Measurements from ENCODE around the gene ORC3.
"Not testable (repeated sequence)": the region's sequence is repeated elsewhere in the genome, so short reads cannot be mapped to it uniquely, and the experiment has no call there.

Gene ORC3

GRCh38 chr6:87705070-87705691 is 115.2 kb downstream of the ORC3 start:
- DNase-seq (ENCODE audit: low read depth), result no peak
- no peak overlapping the region for H3K4me3 ChIP-seq (replicated peaks; ENCODE audit: low read depth, low read length)
- TF ChIP-seq CTCF (IDR thresholded peaks at IDR 0.05; ENCODE audit: low read length, missing control alignments), result no peak

- no peak for TF ChIP-seq CTCF (IDR thresholded peaks at IDR 0.05; ENCODE audit: low read length, missing control alignments)
- no peak overlapping the region for H3K4me3 ChIP-seq (replicated peaks; ENCODE audit: low read depth, low read length)
- DNase-seq (ENCODE audit: low read depth), result peak; percentile 55
Observed at GRCh38 chr6:87706187-87706966, 116.4 kb downstream of the ORC3 start.

GRCh38 chr6:87708581-87709427 is 118.9 kb downstream of the ORC3 start:
- DNase-seq (ENCODE audit: low read depth); H3K4me3 ChIP-seq (replicated peaks; ENCODE audit: low read depth, low read length): not testable (repeated sequence)

- no peak overlapping the region for H3K4me3 ChIP-seq (replicated peaks; ENCODE audit: low read depth, low read length)
- DNase-seq (ENCODE audit: low read depth), result no peak
- no peak for TF ChIP-seq CTCF (IDR thresholded peaks at IDR 0.05; ENCODE audit: low read length, missing control alignments)
Observed at GRCh38 chr6:87710090-87710489, 120.2 kb downstream of the ORC3 start.

- H3K4me3 ChIP-seq (replicated peaks; ENCODE audit: low read depth, low read length); DNase-seq (ENCODE audit: low read depth): not testable (repeated sequence)
Observed at GRCh38 chr6:87712713-87713112, 122.8 kb downstream of the ORC3 start.

GRCh38 chr6:87714093-87714842 is 124.3 kb downstream of the ORC3 start:
- TF ChIP-seq CTCF (IDR thresholded peaks at IDR 0.05; ENCODE audit: low read length, missing control alignments), result no peak
- DNase-seq (ENCODE audit: low read depth), result peak; percentile 79
- H3K4me3 ChIP-seq (replicated peaks; ENCODE audit: low read depth, low read length), result no peak overlapping the region
